Stimulated activated naive CD8-positive, alpha-beta T cell treated with anti-CD3 and anti-CD28 coated beads, Interleukin-15, Interleukin-2, amounts not matched to agents 100 U/mL and 50 U/mL, for 24 hours (primary cell): Measurements from ENCODE around the gene DPYD.

Experiments
- ATAC-seq: fragments of 150-1000 bp; cut with Tn5 transposase; one replicate; pipeline ENCODE4 v1.10.0; 2021
- DNase-seq: peaks from one replicate; pipeline ENCODE4 v3.0.0; 2021

Gene DPYD

GRCh38 chr1:97529600-97529999, 391.2 kb downstream of the DPYD start:
- no peak for ATAC-seq
- DNase-seq: no peak

GRCh38 chr1:97524211-97524610, 396.6 kb downstream of the DPYD start:
- DNase-seq: no peak

GRCh38 chr1:97516588-97516987, 404.2 kb downstream of the DPYD start:
- DNase-seq (no peak), ATAC-seq (no peak)

More at GRCh38 chr1:97524211-97524610, 396.6 kb downstream of the DPYD start:
- ATAC-seq: no peak

GRCh38 chr1:97508653-97509218, 412.1 kb downstream of the DPYD start:
- no peak for DNase-seq
- no peak for ATAC-seq

- no peak for DNase-seq
- ATAC-seq: no peak
Observed at GRCh38 chr1:97507863-97508262, 413.0 kb downstream of the DPYD start.

DNA sequence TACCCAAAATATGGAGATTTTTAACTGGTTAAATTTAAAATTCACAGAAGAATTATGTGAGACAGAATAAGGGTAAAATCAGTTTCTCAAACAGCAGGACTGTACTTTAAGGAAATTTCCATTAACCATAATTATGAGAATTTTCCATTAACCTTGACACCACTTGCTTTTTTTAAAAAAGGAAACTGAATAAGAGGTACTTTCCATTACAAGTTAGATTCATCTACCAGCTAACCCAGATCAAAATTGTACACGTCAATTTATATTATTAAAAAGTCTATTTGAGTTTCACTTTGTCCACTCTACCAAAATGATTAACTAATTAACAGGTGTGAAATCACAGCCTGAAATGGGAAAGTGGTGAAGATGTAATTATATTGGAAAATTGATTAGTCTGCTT, 414.5 kb downstream of the DPYD start:
- ATAC-seq (no peak), DNase-seq (no peak)

DNA sequence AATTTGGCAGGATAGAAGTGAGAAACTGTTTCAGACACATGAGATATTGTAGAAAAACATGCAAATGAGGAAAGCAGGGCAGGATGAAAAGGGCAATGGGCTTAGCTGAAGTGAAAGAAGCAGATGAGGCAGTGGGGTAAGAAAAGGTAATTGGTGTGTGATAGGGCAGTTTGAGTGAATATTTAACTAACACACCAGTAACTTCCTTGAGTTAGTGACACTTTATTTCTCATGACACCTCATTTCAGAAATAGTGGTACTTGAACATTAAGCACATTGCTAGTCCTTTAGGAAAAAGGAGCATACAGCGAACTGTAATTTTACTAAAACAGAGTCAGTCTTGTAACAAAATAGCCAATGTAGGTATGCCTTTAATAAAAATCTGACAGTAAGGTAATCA, 415.0 kb downstream of the DPYD start:
- DNase-seq (no peak), ATAC-seq (peak; percentile 65)

- DNase-seq (no peak), ATAC-seq (no peak)
Observed at GRCh38 chr1:97505289-97505688, 415.5 kb downstream of the DPYD start.

DNA sequence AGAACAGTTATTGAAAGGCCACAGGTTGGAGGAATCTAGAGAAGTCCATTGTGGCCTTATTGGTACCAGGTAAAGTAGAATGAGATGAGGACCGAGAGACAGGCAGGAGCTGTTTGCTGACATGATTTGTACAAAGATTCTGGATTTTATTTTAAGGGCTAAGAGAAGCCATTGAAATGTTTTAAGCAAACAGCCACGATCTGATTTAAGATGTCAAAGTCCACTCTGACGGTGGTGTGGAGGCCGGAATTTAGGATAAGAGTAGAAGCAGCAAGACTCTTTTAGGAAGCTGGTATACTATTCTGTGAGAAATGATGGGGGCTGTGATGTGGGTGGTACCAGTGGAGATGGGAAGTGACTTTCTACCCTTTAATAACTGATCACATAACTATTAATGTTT, 418.5 kb downstream of the DPYD start:
- ATAC-seq (no peak), DNase-seq (no peak)

DNA sequence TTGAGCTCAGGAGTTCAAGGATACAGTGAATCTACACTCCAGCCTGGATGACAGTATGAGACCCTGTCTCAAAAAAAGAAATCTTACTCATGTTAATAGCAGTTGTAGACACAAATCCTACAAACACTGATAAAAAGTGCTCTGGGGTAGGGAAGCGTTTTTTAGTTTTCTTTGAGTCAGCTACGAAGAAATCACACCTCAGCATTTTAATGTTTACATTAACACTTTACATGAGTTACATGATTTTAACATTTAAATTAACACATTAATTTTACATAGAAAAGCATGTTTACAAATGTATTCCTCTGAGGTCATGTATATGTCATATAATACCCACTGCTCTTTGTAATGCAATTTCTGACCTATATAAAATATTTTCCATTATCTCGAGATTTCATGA, 419.2 kb downstream of the DPYD start:
- DNase-seq (no peak), ATAC-seq (no peak)

GRCh38 chr1:97500760-97501159, 420.1 kb downstream of the DPYD start:
- no peak for DNase-seq
- no peak for ATAC-seq

- ATAC-seq (no peak), DNase-seq (no peak)
Observed at GRCh38 chr1:97499667-97500066, 421.2 kb downstream of the DPYD start.

DNA sequence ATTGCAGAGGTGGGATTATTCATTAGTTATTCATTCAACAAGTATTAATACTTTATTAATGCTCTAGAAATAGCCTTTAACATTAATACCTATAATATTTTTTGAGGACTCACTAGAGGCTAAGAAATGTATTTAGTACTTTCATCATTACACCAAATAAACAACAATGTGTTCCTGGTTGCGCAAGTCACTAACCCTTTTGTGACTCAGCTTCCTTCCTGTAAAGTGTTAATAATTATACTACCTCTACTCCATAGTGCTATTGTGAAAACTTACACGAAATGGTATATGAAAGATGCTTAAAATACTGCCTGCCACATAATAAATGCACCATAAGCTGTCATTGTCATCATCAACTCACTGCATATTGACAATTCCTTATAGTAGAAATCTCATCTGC, 431.0 kb downstream of the DPYD start:
- no peak for DNase-seq
- no peak for ATAC-seq

GRCh38 chr1:97488530-97488929, 432.3 kb downstream of the DPYD start:
- ATAC-seq (no peak), DNase-seq (no peak)

DNA sequence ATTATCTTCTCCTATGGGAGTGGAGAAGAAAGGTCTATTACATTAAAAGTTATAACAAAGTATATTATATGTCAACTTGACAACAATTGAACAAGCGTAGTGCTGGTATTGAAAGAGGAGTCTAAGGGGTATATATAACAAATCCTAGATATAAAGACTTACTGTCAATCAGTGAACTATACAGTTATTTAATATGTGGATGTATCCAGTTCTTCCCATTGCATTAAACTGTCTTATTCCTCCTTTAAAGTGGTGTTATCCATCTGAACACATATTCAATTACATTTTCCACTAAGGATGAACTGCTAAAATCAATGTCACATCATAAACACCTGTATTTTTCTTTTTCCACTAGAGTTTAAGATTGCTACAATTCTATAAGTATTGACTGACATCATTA, 438.8 kb downstream of the DPYD start:
- ATAC-seq: no peak
- DNase-seq: no peak

- no peak for ATAC-seq
- no peak for DNase-seq
Observed at GRCh38 chr1:97467445-97467844, 453.4 kb downstream of the DPYD start.

- no peak for ATAC-seq
Observed at GRCh38 chr1:97464305-97464704, 456.5 kb downstream of the DPYD start.

DNA sequence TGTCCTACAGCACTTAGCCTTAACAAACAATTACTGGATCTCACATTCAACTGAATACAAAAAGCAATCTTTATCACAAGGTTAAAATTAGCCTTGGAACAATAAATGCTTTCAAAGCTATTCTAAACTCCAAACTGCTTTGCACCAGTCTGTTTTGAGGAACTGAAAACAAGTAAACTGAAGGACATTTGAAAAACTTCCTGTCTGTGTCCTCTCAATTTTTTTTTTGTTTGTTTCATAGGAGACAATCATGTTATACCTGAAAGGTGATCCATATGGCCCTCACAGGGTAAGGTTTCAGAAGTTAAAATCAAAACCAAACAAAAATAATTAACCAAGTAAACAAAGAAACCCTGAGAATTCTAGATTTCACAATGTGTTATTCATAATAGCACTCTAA, 459.1 kb downstream of the DPYD start:
- DNase-seq (no peak), ATAC-seq (no peak)

More at GRCh38 chr1:97464305-97464704, 456.5 kb downstream of the DPYD start:
- no peak for DNase-seq

- no peak for ATAC-seq
- no peak for DNase-seq
Observed at GRCh38 chr1:97457446-97458089, 463.3 kb downstream of the DPYD start.

DNA sequence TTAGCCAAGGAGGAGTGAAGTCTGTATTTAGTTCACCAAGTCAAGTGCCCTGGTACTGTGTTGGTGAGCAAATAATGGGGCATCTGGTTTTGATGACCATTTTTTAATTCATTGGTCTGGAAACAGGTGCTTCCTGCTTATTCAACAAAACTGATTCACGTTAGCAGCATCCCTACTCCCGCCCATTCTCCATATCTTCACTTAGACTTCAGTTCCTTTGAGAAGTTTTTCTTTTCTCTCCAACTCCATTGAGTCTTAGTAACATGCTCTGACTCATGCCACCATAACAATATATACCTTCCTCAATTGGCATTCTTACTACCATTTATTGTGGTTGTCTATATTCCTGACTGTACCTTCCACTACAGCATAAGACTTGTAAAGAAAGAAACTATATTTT, 468.9 kb downstream of the DPYD start:
- ATAC-seq: no peak
- no peak for DNase-seq

DNA sequence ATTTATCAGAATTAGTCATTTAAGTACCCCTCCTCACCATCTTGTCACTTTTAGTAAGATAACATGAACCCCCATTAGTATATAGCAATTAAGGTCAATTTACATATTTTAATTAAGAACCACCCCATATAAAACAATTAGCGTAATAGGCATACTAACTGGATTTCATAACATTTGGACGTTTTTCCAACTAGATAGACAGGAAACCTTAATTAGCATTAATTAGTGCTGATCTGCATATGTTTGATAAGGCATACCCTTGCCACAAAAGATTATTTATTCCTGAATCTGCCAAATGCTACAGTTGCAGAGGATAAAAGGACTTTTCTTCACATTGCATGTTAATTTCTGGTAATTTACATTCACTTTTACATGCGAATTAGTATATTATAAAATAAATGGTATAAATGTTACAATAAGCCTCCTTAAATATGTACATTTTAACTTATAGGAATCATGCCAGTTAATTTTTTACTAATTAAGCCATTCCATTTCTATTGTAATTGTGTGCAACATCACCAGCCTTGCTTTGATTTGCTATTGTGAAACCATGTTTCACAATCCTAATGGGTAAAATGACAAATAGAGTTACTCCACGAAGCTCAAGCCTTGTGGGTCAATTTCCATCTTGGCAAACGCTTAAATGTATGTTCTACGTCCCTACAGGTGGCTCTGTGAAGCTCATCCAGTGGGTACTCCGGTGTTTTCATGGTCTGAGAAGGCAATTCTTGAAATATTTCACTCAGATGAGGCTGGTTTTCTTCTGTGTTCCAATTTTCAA, 469.6 kb downstream of the DPYD start:
- DNase-seq (no peak), ATAC-seq (no peak)

- DNase-seq: no peak
- no peak for ATAC-seq
Observed at GRCh38 chr1:97441966-97442365, 478.9 kb downstream of the DPYD start.

DNA sequence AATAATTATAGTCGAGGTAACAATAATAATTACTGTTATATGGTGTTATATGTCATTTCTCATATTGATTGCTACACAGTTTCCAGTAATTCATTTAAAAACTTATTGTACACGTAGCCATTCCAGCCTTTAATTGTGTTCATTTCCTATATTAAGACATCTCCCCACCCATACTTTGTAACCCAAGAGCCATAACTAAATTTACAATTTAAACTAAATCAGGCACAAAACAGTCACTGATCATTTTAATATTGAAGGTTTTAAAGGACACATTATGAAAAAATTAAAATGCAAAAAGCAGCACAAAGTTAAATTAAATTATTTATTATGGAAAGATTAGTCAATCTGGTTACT, 487.0 kb downstream of the DPYD start:
- DNase-seq (no peak), ATAC-seq (no peak)
